CD4-positive, alpha-beta T cell treated with Interleukin-1 beta for 1 hour (primary cell): ENCODE data around the gene GNG12.

Experiments
- DNase-seq, 2 donors: peaks; one replicate each; pipeline ENCODE4 v3.0.0-alpha.2; 2020 to 2022

GNG12 gene

GRCh38 chr1:67832737-67833601 lies at the start of gene GNG12:
TSS of gene GNG12 (minus strand) at chr1:67833467. CDS start at chr1:67707686, 125,781 bp downstream.
- no peak for DNase-seq

- no peak for DNase-seq
Observed at GRCh38 chr1:67882196-67882958, 49.1 kb upstream of the GNG12 start.

- DNase-seq = no peak
Observed at GRCh38 chr1:67880056-67880601, 46.9 kb upstream of the GNG12 start.

- no peak for DNase-seq
Observed at GRCh38 chr1:67879485-67879884, 46.2 kb upstream of the GNG12 start.

GRCh38 chr1:67874501-67875111 lies 41.3 kb upstream of the GNG12 start:
- DNase-seq = no peak

- no peak for DNase-seq
Observed at GRCh38 chr1:67869233-67869632, 36.0 kb upstream of the GNG12 start.

- DNase-seq = no peak
Observed at GRCh38 chr1:67863637-67864036, 30.4 kb upstream of the GNG12 start.

- DNase-seq = no peak
Observed at GRCh38 chr1:67862685-67863084, 29.4 kb upstream of the GNG12 start.

- no peak for DNase-seq
Observed at GRCh38 chr1:67861856-67862516, 28.7 kb upstream of the GNG12 start.

- no peak for DNase-seq
Observed at GRCh38 chr1:67860776-67861175, 27.5 kb upstream of the GNG12 start.

GRCh38 chr1:67856921-67857320 lies 23.7 kb upstream of the GNG12 start:
- DNase-seq = no peak

- DNase-seq = no peak
Observed at GRCh38 chr1:67855961-67856360, 22.7 kb upstream of the GNG12 start.

- no peak for DNase-seq
Observed at GRCh38 chr1:67855444-67855843, 22.2 kb upstream of the GNG12 start.

GRCh38 chr1:67853704-67854103 lies 20.4 kb upstream of the GNG12 start:
- DNase-seq = no peak

GRCh38 chr1:67851800-67852199 lies 18.5 kb upstream of the GNG12 start:
- DNase-seq = no peak

- DNase-seq = no peak
Observed at GRCh38 chr1:67850611-67851075, 17.4 kb upstream of the GNG12 start.

- no peak for DNase-seq
Observed at GRCh38 chr1:67850151-67850551, 16.9 kb upstream of the GNG12 start.

GRCh38 chr1:67847466-67847865 lies 14.2 kb upstream of the GNG12 start:
- no peak for DNase-seq

- DNase-seq = no peak
Observed at GRCh38 chr1:67846538-67846937, 13.3 kb upstream of the GNG12 start.

GRCh38 chr1:67844988-67845387 lies 11.7 kb upstream of the GNG12 start:
- DNase-seq = no peak

- DNase-seq = no peak
Observed at GRCh38 chr1:67843746-67844145, 10.5 kb upstream of the GNG12 start.

GRCh38 chr1:67843331-67843730 lies 10.1 kb upstream of the GNG12 start:
- no peak for DNase-seq

- no peak for DNase-seq
Observed at GRCh38 chr1:67840449-67840848, 7.2 kb upstream of the GNG12 start.
